AG10803 (cell line): Measurements from ENCODE around the gene RUNX1.
A peak's percentile ranks its signal among the peaks of the same experiment; 100 is the strongest.

Experiments
- DNase-seq: peaks from one replicate; pipeline ENCODE4 v3.0.0; 2010; ENCODE audit warnings: low read depth
- H3K4me3 ChIP-seq: 2 replicates; pipeline ENCODE4 v1.5.1; 2011; ENCODE audit warnings: mild to moderate bottlenecking, low read length, control low read depth
- TF ChIP-seq, protein P1 (sequence below): conservative IDR thresholded peaks from 2 replicates; pipeline ENCODE4 v1.5.1; 2011; ENCODE audit warnings: mild to moderate bottlenecking, low read length, control low read depth, inconsistent platforms

RUNX1 gene

GRCh38 chr21:34887725-34888568, 161.2 kb downstream of the RUNX1 start:
- peak overlapping the region; percentile 81 for H3K4me3 ChIP-seq
- TF ChIP-seq, protein P1, sequence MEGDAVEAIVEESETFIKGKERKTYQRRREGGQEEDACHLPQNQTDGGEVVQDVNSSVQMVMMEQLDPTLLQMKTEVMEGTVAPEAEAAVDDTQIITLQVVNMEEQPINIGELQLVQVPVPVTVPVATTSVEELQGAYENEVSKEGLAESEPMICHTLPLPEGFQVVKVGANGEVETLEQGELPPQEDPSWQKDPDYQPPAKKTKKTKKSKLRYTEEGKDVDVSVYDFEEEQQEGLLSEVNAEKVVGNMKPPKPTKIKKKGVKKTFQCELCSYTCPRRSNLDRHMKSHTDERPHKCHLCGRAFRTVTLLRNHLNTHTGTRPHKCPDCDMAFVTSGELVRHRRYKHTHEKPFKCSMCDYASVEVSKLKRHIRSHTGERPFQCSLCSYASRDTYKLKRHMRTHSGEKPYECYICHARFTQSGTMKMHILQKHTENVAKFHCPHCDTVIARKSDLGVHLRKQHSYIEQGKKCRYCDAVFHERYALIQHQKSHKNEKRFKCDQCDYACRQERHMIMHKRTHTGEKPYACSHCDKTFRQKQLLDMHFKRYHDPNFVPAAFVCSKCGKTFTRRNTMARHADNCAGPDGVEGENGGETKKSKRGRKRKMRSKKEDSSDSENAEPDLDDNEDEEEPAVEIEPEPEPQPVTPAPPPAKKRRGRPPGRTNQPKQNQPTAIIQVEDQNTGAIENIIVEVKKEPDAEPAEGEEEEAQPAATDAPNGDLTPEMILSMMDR: no peak
- peak; percentile 96 for DNase-seq

GRCh38 chr21:34887105-34887442, 162.0 kb downstream of the RUNX1 start:
- TF ChIP-seq, protein P1: no peak
- H3K4me3 ChIP-seq: peak overlapping the region; percentile 81
- peak; percentile 33 for DNase-seq

- DNase-seq: no peak
- peak overlapping the region; percentile 81 for H3K4me3 ChIP-seq
- TF ChIP-seq, protein P1: no peak
Measured at GRCh38 chr21:34886240-34887104, 162.6 kb downstream of the RUNX1 start.

- peak overlapping the region; percentile 81 for H3K4me3 ChIP-seq
- no peak for DNase-seq
- TF ChIP-seq, protein P1: no peak
Measured at GRCh38 chr21:34885626-34886239, 163.4 kb downstream of the RUNX1 start.

- no peak for DNase-seq
- TF ChIP-seq, protein P1: no peak
- H3K4me3 ChIP-seq: peak overlapping the region; percentile 81
Measured at GRCh38 chr21:34885125-34885524, 164.0 kb downstream of the RUNX1 start.

DNA sequence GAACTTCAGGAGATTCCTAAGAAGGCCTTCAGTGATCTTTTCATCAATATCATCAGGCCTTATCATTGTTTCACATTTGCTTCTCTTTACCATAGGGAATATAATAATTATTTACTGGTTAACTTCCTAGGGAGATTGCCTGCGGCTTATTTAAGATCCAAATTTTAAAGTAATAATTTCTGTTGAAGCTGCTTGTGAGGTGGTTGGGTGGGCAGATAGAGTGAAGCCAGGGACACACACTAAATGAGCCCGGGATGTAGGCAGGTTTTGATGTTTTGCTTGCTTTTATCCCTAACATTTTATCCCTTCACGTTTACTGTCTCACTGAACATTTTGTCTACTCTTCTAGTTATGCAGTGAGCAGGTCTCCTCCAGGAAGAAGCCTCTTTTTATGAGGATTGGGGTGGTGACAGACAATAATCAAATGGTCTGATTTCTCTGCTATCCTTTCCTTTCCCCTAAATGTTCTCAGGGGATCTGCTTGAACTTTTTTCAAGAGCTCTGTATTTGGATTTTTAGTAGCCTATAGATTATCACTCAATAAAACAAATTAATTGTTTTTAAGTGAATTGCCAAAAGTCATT, 164.7 kb downstream of the RUNX1 start:
- TF ChIP-seq, protein P1: no peak
- peak overlapping the region; percentile 81 for H3K4me3 ChIP-seq
- DNase-seq: no peak
